CD14-positive monocyte (primary cell): Measurements from ENCODE around the gene PARVB. TPM values are rescaled to one million over a fixed set of nuclear protein-coding genes. Genes with fewer than 3 reads are reported as not detected.

Experiments
- DNase-seq, 3 donors: peaks; one replicate each; pipeline ENCODE4 v3.0.0-alpha.2; 2011 to 2022
- H2AFZ ChIP-seq: 2 replicates; pipeline ENCODE4 v1.6.0; 2012; ENCODE audit warnings: mild to moderate bottlenecking, low read depth, low read length, inconsistent platforms; ENCODE audit not compliant: insufficient read depth, poor library complexity, severe bottlenecking
- H3K27ac ChIP-seq, 2 donors: 1 replicate in 1 of 2; 2 replicates in 1 of 2; pipeline ENCODE4 v1.5.1; 2012 to 2013; ENCODE audit warnings: low read length in 2 of 2, control low read depth in 1 of 2, inconsistent platforms in 1 of 2, low read depth in 1 of 2, mild to moderate bottlenecking in 1 of 2
- H3K27me3 ChIP-seq, 2 donors: one replicate each; pipeline versions ENCODE4 v1.6.0 to v1.6.1; 2011 to 2013; ENCODE audit warnings: low read length in 2 of 2; ENCODE audit not compliant: control insufficient read depth in 2 of 2, insufficient read depth in 2 of 2
- H3K36me3 ChIP-seq, 2 donors: replicated peaks in 1 of 2; 1 replicate in 1 of 2; 2 replicates in 1 of 2; pipeline versions ENCODE4 v1.5.1 to v1.6.1; 2012 to 2013; ENCODE audit warnings: low read length in 2 of 2, control low read depth in 1 of 2, inconsistent platforms in 1 of 2, mild to moderate bottlenecking in 1 of 2; ENCODE audit not compliant: insufficient read depth in 2 of 2, control insufficient read depth in 1 of 2
- H3K4me1 ChIP-seq, 2 donors: 1 replicate in 1 of 2; 2 replicates in 1 of 2; pipeline versions ENCODE4 v1.5.1 to v1.6.1; 2012 to 2013; ENCODE audit warnings: low read length in 2 of 2, control low read depth in 1 of 2, inconsistent platforms in 1 of 2, mild to moderate bottlenecking in 1 of 2, moderate library complexity in 1 of 2; ENCODE audit not compliant: insufficient read depth in 2 of 2, control insufficient read depth in 1 of 2
- H3K4me2 ChIP-seq: replicated peaks from 2 replicates; pipeline ENCODE3; 2012; ENCODE audit warnings: low read length, moderate library complexity, mild to moderate bottlenecking; ENCODE audit not compliant: poor library complexity, severe bottlenecking; ENCODE audit errors: extremely low read depth
- H3K4me3 ChIP-seq, 3 experiments: fragments of 200-600 bp in 1 of 3; sonication (generic) in 1 of 3; replicated peaks in 1 of 3; 1 replicate in 2 of 3; 2 replicates in 1 of 3; pipeline ENCODE4 v1.5.1; 2011 to 2013; ENCODE audit warnings: low read length in 3 of 3, mild to moderate bottlenecking in 3 of 3, control low read depth in 2 of 3, low read depth in 2 of 3, inconsistent platforms in 1 of 3, moderate library complexity in 1 of 3
- H3K79me2 ChIP-seq: 2 replicates; pipeline ENCODE4 v1.6.0; 2012; ENCODE audit warnings: mild to moderate bottlenecking, control low read depth, inconsistent platforms, low read length, moderate library complexity; ENCODE audit not compliant: insufficient read depth
- H3K9ac ChIP-seq: 2 replicates; pipeline ENCODE4 v1.6.0; 2017; ENCODE audit warnings: low read length, mild to moderate bottlenecking; ENCODE audit not compliant: insufficient read depth, poor library complexity, severe bottlenecking
- H3K9me3 ChIP-seq, 2 donors: replicated peaks in 1 of 2; 1 replicate in 1 of 2; 2 replicates in 1 of 2; pipeline versions ENCODE4 v1.5.1 to v1.6.1; 2012 to 2013; ENCODE audit warnings: low read length in 2 of 2, control low read depth in 1 of 2; ENCODE audit not compliant: control insufficient read depth in 1 of 2, insufficient read depth in 1 of 2
- H4K20me1 ChIP-seq: 2 replicates; pipeline ENCODE4 v1.6.0; 2012; ENCODE audit warnings: mild to moderate bottlenecking, low read length, control low read depth, moderate library complexity; ENCODE audit not compliant: insufficient read depth
- H3K27ac Mint-ChIP-seq, 7 donors: one replicate each; pipeline ENCODE4 v1.8.0; 2020; ENCODE audit warnings: mild to moderate bottlenecking in 7 of 7, mixed read lengths in 7 of 7, moderate library complexity in 6 of 7, inconsistent platforms in 2 of 7
- H3K27me3 Mint-ChIP-seq, 3 donors: one replicate each; pipeline ENCODE4 v1.8.0; 2021 to 2022; ENCODE audit warnings: low read depth in 3 of 3, mild to moderate bottlenecking in 3 of 3, mixed read lengths in 3 of 3, moderate library complexity in 3 of 3, inconsistent platforms in 1 of 3
- H3K36me3 Mint-ChIP-seq, 2 donors: one replicate each; pipeline ENCODE4 v1.8.0; 2020; ENCODE audit warnings: mixed read lengths in 2 of 2, inconsistent platforms in 1 of 2, mild to moderate bottlenecking in 1 of 2
- H3K4me1 Mint-ChIP-seq: one replicate; pipeline ENCODE4 v1.8.0; 2020; ENCODE audit warnings: mild to moderate bottlenecking, mixed read lengths
- H3K4me3 Mint-ChIP-seq, 2 donors: one replicate each; pipeline ENCODE4 v1.8.0; 2020; ENCODE audit warnings: mild to moderate bottlenecking in 2 of 2, mixed read lengths in 2 of 2, moderate library complexity in 1 of 2
- H3K9me3 Mint-ChIP-seq, 7 donors: one replicate each; pipeline ENCODE4 v1.8.0; 2020 to 2022; ENCODE audit warnings: mixed read lengths in 7 of 7, mild to moderate bottlenecking in 6 of 7, moderate library complexity in 6 of 7, inconsistent platforms in 2 of 7
- WGBS: methylation state at CpG from one replicate; pipeline ENCODE4 v1.1.5; 2013; ENCODE audit warnings: missing lambda C conversion rate; ENCODE audit not compliant: insufficient coverage; 5-methylcytosine and 5-hydroxymethylcytosine counted together
- intact Hi-C, 2 donors: fragments of 100-400 bp; cut with micrococcal nuclease; formaldehyde crosslinking; loops; one replicate each; pipeline versions ENCODE4 v1.15.0 to v1.15.1; 2023
- polyA plus RNA-seq, 3 donors: library from polyadenylated mRNA; depleted of rRNA in 1 of 3; unstranded in 2 of 3; stranded (reverse) in 1 of 3; fragments of 300-500 nt in 2 of 3; fragments of >200 nt in 1 of 3; fragmentation: Illumina TruSeq in 2 of 3; gene quantifications; 1 replicate in 2 of 3; 2 replicates in 1 of 3; pipeline ENCODE4 v1.2.3, GENCODE V29; 2012 to 2021
- TF ChIP-seq, protein P1 (sequence below): fragments of 200-600 bp; IDR thresholded peaks from one replicate; pipeline ENCODE4 v1.8.0; 2022; ENCODE audit warnings: antibody characterized with exemption, mild to moderate bottlenecking

Gene PARVB
- polyA plus RNA-seq, 3 donors: 13.4 to 38.5 (median 17.9) TPM

DNA sequence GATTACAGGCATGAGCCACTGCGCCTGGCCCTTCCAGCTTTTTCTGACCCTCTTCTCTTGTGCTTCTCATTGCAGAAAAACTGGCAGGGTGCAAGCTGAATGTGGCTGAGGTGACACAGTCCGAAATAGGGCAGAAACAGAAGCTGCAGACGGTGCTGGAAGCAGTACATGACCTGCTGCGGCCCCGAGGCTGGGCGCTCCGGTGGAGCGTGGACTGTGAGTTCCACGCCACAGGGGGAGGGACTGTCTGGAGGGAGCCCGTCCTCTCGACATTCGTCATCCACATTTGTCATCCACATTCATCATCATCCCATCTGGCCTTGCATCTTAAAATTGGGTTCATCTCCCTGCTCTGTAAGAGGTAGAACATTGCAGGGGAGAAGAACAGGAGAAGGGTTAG, 107.3 kb downstream of the PARVB start:
- H3K9me3 ChIP-seq: peaks cover 15% of the 10 kb centered on the region in 2 donors
- peaks cover 45 to 57% of the 10 kb centered on the region in 2 donors for H3K36me3 ChIP-seq
- H3K27me3 Mint-ChIP-seq: peaks cover 0 to 5% (median 2%) of the 10 kb centered on the region in 3 donors
- TF ChIP-seq, protein P1, sequence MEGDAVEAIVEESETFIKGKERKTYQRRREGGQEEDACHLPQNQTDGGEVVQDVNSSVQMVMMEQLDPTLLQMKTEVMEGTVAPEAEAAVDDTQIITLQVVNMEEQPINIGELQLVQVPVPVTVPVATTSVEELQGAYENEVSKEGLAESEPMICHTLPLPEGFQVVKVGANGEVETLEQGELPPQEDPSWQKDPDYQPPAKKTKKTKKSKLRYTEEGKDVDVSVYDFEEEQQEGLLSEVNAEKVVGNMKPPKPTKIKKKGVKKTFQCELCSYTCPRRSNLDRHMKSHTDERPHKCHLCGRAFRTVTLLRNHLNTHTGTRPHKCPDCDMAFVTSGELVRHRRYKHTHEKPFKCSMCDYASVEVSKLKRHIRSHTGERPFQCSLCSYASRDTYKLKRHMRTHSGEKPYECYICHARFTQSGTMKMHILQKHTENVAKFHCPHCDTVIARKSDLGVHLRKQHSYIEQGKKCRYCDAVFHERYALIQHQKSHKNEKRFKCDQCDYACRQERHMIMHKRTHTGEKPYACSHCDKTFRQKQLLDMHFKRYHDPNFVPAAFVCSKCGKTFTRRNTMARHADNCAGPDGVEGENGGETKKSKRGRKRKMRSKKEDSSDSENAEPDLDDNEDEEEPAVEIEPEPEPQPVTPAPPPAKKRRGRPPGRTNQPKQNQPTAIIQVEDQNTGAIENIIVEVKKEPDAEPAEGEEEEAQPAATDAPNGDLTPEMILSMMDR: no peak
- no peak overlapping the region for H3K9ac ChIP-seq
- H3K9me3 Mint-ChIP-seq: peaks cover 11 to 21% (median 14%) of the 10 kb centered on the region in 7 donors
- H3K4me3 Mint-ChIP-seq: no peak overlapping the region
- H3K79me2 ChIP-seq: no peaks in the 10 kb centered on the region
- no peak for DNase-seq
- H3K4me1 Mint-ChIP-seq: peaks cover 32% of the 10 kb centered on the region
- H3K27ac ChIP-seq: no peak overlapping the region
- intact Hi-C loops: no loop called here
- no peak overlapping the region for H3K4me2 ChIP-seq
- H3K27ac Mint-ChIP-seq: peak overlapping the region in 1 of 7 donors; percentile 42
- H3K27me3 ChIP-seq: no peaks in the 10 kb centered on the region
- no peak overlapping the region for H3K4me3 ChIP-seq
- H2AFZ ChIP-seq: no peak overlapping the region
- H3K36me3 Mint-ChIP-seq: peaks cover 58% of the 10 kb centered on the region in 2 donors
- peaks cover 20 to 23% of the 10 kb centered on the region in 2 donors for H3K4me1 ChIP-seq
- no peaks in the 10 kb centered on the region for H4K20me1 ChIP-seq
- WGBS: 97% methylated on average over 8 of the region's 12 CpGs

DNA sequence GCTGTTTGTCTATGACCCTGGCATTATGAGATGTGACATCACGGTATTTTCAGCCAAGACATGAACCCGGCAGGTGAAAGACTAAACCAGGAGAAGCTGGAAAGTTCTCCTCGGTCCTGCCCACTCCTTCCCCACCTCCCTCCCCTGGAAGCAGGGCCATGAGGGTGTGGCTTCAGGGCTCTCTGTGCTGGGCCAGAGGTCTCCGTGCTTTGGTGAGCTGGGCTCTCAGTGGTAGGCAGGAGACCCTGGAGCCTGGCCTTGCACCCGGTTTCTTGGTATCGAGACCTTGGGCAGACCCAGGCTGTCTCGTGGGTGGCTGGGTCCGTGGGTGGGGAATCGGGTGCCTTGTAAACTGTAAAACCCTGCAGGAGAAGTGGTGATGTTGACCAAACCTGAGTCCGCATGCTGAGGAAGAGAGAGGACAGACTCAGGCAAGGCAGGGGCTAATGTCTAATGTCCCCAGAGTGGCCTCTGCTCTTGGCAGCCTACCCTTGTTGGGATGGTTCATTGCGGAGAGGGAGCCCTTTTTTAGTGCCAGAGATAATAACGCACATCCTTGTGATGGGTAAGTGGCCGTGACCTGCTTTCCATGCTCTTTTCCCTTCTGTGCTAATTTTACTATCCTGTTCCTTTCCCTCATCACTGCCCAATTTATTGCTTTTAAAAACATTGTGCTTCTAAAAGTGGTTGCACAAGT, 108.0 kb downstream of the PARVB start:
- Histone ChIP-seq H3K36me3 (peaks cover 52 to 59% of the 10 kb centered on the region in 2 donors), H3K79me2 (no peaks in the 10 kb centered on the region), H3K27ac (no peak overlapping the region), H3K9ac (no peak overlapping the region), H3K9me3 (peaks cover 13 to 15% of the 10 kb centered on the region in 2 donors), H3K4me2 (no peak overlapping the region), H4K20me1 (no peaks in the 10 kb centered on the region), H3K27me3 (no peaks in the 10 kb centered on the region), H3K4me3 (no peak overlapping the region), H2AFZ (no peak overlapping the region), H3K4me1 (peaks cover 20 to 22% of the 10 kb centered on the region in 2 donors)
- TF ChIP-seq, protein P1: no peak
- peaks cover 10 to 21% (median 14%) of the 10 kb centered on the region in 7 donors for H3K9me3 Mint-ChIP-seq
- H3K4me1 Mint-ChIP-seq: peaks cover 32% of the 10 kb centered on the region
- H3K36me3 Mint-ChIP-seq: peaks cover 60% of the 10 kb centered on the region in 2 donors
- peaks cover 0 to 5% (median 2%) of the 10 kb centered on the region in 3 donors for H3K27me3 Mint-ChIP-seq
- H3K4me3 Mint-ChIP-seq: no peak overlapping the region
- DNase-seq: no peak
- over 99% methylated on average over 8 of the region's 13 CpGs for WGBS
- H3K27ac Mint-ChIP-seq: peak overlapping the region in 1 of 7 donors; percentile 41
- intact Hi-C loops: no loop called here
